GM12892 (cell line): ENCODE measurements around the gene TMEM120B.
A peak's percentile ranks its signal among the peaks of the same experiment; 100 is the strongest.

Experiments used
- POLR2A ChIP-seq: IDR thresholded peaks from 2 replicates; pipeline ENCODE4 v1.6.1; 2011; ENCODE audit warnings: low read depth, low read length, control low read depth
- POLR2AphosphoS5 ChIP-seq: IDR thresholded peaks from 2 replicates; pipeline ENCODE4 v1.6.1; 2011; ENCODE audit warnings: low read depth, low read length, control low read depth
- TAF1 ChIP-seq: IDR thresholded peaks from 2 replicates; pipeline ENCODE4 v1.6.1; 2011; ENCODE audit warnings: low read depth, mild to moderate bottlenecking, control low read depth, low read length, borderline replicate concordance

DNA sequence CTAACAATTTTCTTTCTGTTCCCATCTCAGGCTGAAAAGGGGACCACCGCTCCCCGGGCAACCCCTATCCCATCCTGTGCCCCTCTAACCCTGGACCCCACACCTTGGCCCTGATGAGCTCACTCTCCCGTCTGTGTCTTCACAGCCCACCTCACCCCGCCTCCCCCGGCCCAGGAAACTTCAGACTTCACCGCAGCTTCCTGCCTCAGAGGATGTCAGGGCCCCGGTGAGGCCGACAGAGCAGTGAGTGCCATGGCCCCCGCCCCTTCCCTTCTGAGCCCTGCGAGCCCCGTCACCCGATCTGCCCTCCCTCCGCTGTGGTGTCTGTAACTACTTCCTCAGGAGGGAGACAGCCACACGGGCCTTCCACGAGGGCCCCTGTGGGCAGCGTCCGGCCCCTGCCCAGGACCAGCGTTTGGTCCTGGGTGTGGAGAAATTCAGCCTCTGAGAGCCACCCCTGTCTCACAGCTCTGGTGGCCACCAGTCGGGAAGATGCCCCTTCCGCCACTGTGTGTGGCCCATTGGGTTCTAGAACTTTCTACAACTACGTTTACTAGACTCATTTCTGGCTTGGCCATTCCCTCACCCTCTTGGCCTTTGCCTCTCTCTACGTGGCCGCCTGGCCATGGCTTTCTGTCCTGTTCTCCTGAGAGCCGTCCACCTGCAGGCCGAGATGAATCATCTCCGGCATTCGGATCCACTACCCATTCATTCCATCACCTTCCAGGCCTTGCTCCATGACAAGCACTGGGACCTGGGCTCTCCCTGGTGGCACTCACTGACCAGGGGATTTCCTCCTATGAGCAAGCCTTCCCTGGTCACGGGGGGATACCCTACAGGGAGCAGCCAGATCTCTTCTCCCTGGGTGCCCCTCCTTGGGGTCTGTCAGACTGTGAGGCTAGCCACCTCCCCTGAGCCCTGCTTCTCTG is 77.5 kb downstream of the TMEM120B start:
- TF ChIP-seq POLR2AphosphoS5 (no peak), POLR2A (peak; percentile 72; the same call in 1 of the 2 replicates), TAF1 (no peak)
